Cardiac septum (tissue), 1 donor: ENCODE measurements around the gene HMGXB4. TPM values are rescaled to one million over a fixed set of nuclear protein-coding genes. Genes with fewer than 3 reads are reported as not detected.

ENCODE experiments used
- DNase-seq: peaks from one replicate; pipeline ENCODE4 v3.0.0-alpha.2; 2020; ENCODE audit warnings: low spot score
- intact Hi-C: fragments of 100-400 bp; cut with DNase I; formaldehyde crosslinking; loops from one replicate; pipeline ENCODE4 v1.14.0; 2022
- total RNA-seq: library from RNA; stranded (reverse); fragmentation: NEBNext Ultra II Directional; extraction: Animal tissue kit (Norgen Biotek cat#: 25700); gene quantifications from one replicate; pipeline ENCODE4 v1.2.1, GENCODE V29; 2021
- donor health status: DM: no; HTN: no; CAD: no.

Gene HMGXB4
- total RNA-seq, 1 donor from 2014 or later: 10.7 TPM

GRCh38 chr22:35253946-35254345 lies 3.3 kb upstream of the HMGXB4 start:
- intact Hi-C loops: no loop called here
- DNase-seq: no peak

GRCh38 chr22:35257002-35257320 lies 332 bp upstream of the HMGXB4 start:
- DNase-seq: no peak
- intact Hi-C loops: loop anchor here (1.0 kb wide), 1 partner anchor 42 kb away; the partner anchor contains the start of gene TOM1

GRCh38 chr22:35258191-35258988 lies 1.1 kb downstream of the HMGXB4 start:
- intact Hi-C loops: no loop called here

DNA sequence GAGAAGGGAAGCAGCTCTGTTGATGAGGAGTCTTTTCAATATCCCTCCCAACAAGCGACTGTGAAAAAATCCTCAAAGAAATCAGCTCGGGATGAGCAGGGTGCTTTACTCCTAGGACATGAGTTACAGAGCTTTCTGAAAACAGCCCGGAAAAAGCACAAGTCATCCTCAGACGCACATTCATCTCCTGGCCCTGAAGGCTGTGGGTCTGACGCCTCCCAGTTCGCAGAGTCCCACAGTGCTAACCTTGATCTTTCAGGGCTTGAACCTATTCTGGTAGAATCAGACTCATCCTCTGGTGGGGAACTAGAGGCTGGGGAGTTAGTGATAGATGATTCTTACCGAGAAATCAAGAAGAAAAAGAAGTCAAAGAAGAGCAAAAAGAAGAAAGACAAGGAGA lies 7.7 kb downstream of the HMGXB4 start:
- no peak for DNase-seq
- intact Hi-C loops: no loop called here

More at GRCh38 chr22:35258191-35258988, 1.1 kb downstream of the HMGXB4 start:
- DNase-seq: no peak

- intact Hi-C loops: no loop called here
- DNase-seq: no peak
Measured at GRCh38 chr22:35266277-35266676, 9.0 kb downstream of the HMGXB4 start.

- intact Hi-C loops: no loop called here
Measured at GRCh38 chr22:35269630-35270029, 12.3 kb downstream of the HMGXB4 start.

DNA sequence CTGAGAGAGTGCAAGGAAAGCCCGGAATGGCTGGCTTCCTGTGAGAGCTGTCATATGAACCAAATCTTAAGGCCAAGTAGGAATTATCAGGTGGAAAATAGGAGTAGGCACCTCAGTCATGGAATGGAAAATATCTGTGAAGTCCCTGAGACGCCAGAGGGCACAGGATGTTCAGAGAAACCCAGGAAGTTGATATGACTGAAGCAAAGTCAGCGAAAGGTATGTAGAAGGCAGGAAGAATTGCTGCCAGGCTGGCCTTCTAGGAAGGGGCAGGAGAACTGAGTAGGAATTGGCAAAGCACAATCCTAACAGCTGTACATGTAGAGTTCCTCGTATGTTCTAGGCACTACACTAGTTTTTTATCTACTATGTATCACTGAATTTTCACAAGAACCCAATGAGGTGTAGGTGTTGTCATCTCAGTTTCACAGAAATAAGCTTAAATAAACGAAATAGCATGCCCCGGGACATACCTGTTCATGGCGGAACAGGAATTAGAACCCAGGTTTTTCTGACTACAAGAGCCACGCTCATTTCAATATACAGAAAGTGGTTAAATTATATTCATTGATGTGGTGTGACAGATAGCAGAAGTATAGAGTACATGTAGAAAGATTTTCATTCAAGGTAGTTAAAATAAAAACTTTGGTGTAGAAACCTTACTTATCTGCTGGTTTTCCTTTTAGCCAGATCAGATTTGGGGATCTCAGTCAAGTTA lies 17.0 kb downstream of the HMGXB4 start:
- no peak for DNase-seq
- intact Hi-C loops: no loop called here

More at GRCh38 chr22:35269630-35270029, 12.3 kb downstream of the HMGXB4 start:
- DNase-seq: no peak

GRCh38 chr22:35275580-35275979 lies 18.3 kb downstream of the HMGXB4 start:
- no peak for DNase-seq
- intact Hi-C loops: no loop called here

- intact Hi-C loops: no loop called here
- DNase-seq: no peak
Measured at GRCh38 chr22:35276019-35276418, 18.7 kb downstream of the HMGXB4 start.

DNA sequence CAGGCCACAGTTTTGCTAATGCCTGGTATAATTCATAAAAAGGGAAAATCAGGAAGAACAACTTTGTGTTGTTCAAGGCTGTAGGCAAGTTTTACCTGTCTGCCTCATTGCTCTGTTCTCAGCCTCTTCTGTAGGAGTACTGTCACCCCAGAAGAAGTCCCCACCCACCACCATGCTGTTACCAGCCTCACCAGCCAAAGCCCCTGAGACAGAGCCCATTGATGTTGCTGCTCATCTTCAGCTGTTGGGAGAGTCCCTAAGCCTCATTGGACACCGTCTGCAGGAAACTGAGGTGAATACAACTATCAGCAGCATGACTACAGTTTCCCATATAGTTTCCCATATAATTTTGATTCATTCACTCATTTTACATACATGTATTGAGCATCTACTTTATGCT lies 30.8 kb downstream of the HMGXB4 start:
- DNase-seq: no peak
- intact Hi-C loops: no loop called here

GRCh38 chr22:35292786-35293185 lies 35.5 kb downstream of the HMGXB4 start:
- DNase-seq: no peak
- intact Hi-C loops: no loop called here

DNA sequence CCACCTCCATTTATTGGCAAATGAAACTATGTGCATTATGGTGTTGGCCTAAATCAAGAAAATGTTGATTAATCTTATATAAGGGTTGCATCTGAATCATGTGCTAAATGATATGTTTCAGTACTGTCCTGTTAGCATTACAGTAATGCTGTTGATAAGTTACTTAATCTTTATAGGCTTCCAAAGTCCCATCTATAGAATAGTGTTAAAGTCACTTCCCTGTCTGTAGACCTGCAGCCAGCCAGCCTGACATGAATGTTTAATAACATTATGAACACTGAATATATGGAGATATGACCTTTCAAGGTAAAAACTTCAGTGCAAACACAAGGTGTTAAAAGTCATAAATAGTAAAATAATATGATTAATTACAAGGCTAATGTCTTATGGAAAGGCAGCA lies 38.8 kb downstream of the HMGXB4 start:
- intact Hi-C loops: no loop called here
- no peak for DNase-seq

DNA sequence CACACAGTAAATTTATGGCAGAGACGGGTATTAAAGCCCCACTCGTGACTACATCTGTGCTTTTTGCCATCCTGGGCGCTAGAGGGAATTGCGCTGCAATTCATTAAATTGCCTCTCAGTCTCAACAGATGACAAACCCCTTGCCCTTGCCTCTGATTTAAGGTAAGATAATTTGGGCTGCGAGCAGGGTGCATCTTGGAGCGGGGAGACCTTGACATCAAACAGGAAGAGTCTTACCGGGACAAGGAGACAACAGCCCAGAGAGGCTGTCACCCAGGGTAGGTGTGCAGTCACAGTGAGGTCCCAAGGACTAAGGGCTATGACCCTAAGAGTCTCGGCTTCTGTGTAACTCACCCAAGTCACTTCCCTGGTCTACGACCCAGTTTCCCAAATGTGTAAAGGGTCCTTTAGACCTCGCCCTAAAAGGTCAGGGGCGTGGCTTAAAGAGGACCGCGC lies 42.0 kb downstream of the HMGXB4 start:
- no peak for DNase-seq
- intact Hi-C loops: loop anchor here (1.0 kb wide), 1 partner anchor 42 kb away; the partner anchor contains the start of gene HMGXB4

- peak; percentile 99 for DNase-seq
- intact Hi-C loops: loop anchor here (1.0 kb wide), 1 partner anchor 43 kb away; the partner anchor contains the start of gene HMGXB4
Measured at GRCh38 chr22:35299673-35300499, 42.6 kb downstream of the HMGXB4 start, which contains the start of gene TOM1. TSS of gene TOM1 (plus strand) at chr22:35299894. CDS start at chr22:35299929, 35 bp downstream.

DNA sequence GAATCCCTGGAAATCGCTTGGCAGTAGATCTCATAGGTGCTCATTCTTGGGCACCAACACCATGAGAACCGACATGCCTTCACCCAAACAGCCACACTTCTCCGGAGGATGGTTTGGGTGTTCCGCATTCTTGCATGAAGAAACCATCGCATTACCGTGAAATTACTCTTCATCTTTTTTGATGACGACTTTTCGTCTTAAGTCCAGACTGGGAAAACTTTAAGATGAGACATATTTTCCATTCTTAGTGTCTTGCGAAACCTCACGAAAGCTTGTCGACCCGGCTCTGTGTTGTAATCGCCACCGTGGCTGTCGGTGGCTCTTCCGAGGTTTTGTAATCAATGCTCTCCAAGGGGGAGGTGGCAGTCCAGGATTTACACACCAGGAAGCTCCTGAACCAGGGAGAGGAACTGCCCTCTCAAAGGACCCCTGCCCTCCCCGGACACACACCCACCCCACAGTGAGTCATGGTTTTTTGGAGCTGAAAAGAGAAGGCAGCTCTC lies 44.1 kb downstream of the HMGXB4 start:
- DNase-seq: no peak
- intact Hi-C loops: no loop called here

- intact Hi-C loops: no loop called here
- DNase-seq: no peak
Measured at GRCh38 chr22:35303029-35303624, 45.8 kb downstream of the HMGXB4 start.

DNA sequence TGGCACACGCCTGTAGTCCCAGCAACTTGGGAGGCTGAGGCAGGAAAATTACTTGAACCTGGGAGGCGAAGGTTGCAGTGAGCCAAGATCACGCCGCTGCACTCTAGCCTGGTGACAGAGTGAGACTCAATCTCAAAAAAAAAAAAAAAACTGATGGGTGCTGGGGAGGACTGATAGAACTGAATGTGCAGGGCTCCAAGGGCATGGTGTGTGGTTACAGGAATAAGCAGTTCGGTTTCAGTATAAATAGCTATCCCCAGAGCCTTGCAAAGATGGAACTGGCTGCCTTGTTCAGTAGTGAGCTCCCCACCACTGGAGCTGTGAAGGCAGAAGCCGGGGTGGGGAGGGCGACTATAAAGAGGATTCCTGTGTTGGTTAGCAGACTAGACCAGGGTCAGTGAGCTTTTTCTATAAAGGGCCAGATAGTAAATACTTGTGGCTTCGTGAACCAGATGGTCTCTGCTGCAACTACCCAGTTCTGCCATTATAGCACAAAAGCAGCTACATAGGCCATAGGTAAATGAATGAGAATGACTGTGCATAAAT lies 48.3 kb downstream of the HMGXB4 start:
- DNase-seq: no peak
- intact Hi-C loops: no loop called here

DNA sequence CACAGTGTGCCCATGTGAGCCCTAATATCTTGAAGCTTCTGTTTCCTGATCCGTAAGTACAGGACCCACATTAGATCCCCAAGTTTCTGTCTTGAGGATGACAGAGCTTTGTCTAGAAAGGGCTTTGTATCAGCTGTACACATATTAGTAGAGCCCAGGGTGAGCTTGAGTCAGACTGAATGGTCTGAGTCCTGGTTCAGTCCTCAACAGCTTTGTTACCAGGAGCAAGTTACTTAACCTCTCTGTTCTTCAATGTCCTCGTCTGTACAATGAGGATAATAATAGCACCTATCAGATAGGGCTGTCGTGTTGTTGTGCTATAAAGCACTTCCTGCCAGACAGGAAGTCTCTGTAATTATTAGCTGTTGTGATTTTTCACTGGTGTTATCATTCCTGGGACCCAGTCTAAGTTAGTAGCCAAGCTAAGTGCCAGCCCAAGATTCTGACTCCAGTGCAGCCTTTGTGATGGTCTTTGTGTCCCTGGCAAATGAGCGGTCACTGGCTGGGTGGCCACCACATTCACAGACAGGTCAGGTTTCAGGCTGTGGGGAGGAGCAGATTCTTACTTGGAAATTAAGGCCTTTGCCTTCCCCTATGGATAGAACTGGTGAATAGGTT lies 49.2 kb downstream of the HMGXB4 start:
- intact Hi-C loops: no loop called here
- no peak for DNase-seq

- intact Hi-C loops: no loop called here
- DNase-seq: no peak
Measured at GRCh38 chr22:35307372-35307771, 50.1 kb downstream of the HMGXB4 start.
